Vagina (tissue), 2 donors: ENCODE data around the gene CDKL5. TPM values are rescaled to one million over a fixed set of nuclear protein-coding genes. Genes with fewer than 3 reads are reported as not detected.
"Not testable (repeated sequence)": the region's sequence is repeated elsewhere in the genome, so short reads cannot be mapped to it uniquely, and the experiment has no call there.

Experiments used
- DNase-seq, 2 donors: peaks; one replicate each; pipeline ENCODE4 v3.0.0-alpha.2; 2017; ENCODE audit errors: extremely low spot score in 2 of 2
- H3K27ac ChIP-seq: fragments of 200-600 bp; sonication (generic); one replicate; pipeline ENCODE4 v1.5.1; 2019
- H3K27me3 ChIP-seq: fragments of 200-600 bp; sonication (generic); one replicate; pipeline ENCODE4 v1.5.1; 2019
- H3K36me3 ChIP-seq, 2 donors: fragments of 200-600 bp; sonication (generic); one replicate each; pipeline ENCODE4 v1.5.1; 2017 to 2019
- H3K4me1 ChIP-seq: fragments of 200-600 bp; sonication (generic); one replicate; pipeline ENCODE4 v1.5.1; 2019
- H3K4me3 ChIP-seq, 2 donors: fragments of 200-600 bp; sonication (generic); 1 replicate in 1 of 2; 2 replicates in 1 of 2; pipeline ENCODE4 v1.5.1; 2016 to 2019
- H3K9me3 ChIP-seq: fragments of 200-600 bp; sonication (generic); one replicate; pipeline ENCODE4 v1.5.1; 2019
- POLR2A ChIP-seq, 2 donors: fragments of 450-650 bp; IDR thresholded peaks; one replicate each; pipeline ENCODE4 v1.6.1; 2017; ENCODE audit warnings: antibody characterized with exemption in 2 of 2, mild to moderate bottlenecking in 2 of 2, moderate library complexity in 2 of 2
- POLR2AphosphoS5 ChIP-seq, 2 donors: sonication (generic); formaldehyde crosslinking; IDR thresholded peaks; one replicate each; pipeline ENCODE4 v1.9.0; 2017; ENCODE audit warnings: antibody characterized with exemption in 2 of 2, mild to moderate bottlenecking in 2 of 2, low read depth in 1 of 2; ENCODE audit not compliant: insufficient read depth in 1 of 2
- intact Hi-C: fragments of 100-400 bp; cut with DNase I; formaldehyde crosslinking; loops from one replicate; pipeline ENCODE4 v1.15.1; 2023
- total RNA-seq: library from RNA; depleted of rRNA; stranded (reverse); fragments of >200 nt; gene quantifications from one replicate; pipeline ENCODE4 v1.2.3, GENCODE V29; 2016
- TF ChIP-seq, protein P1 (sequence below), 3 experiments: fragments of 450-650 bp in 2 of 3; fragments of 200-600 bp in 1 of 3; sonication (generic) in 1 of 3; IDR thresholded peaks; one replicate each; pipeline ENCODE4 v1.5.1; 2017 to 2019; ENCODE audit warnings: antibody characterized with exemption in 3 of 3, mild to moderate bottlenecking in 2 of 3, moderate library complexity in 2 of 3

The CDKL5 gene
- total RNA-seq, 1 donor from 2014 or later, result 9.1 TPM

GRCh38 chrX:18575744-18576143 lies 150.3 kb downstream of the CDKL5 start:
- Histone ChIP-seq H3K27me3 (no peaks in the 10 kb centered on the region), H3K9me3 (no peaks in the 10 kb centered on the region), H3K4me3 (no peak overlapping the region), H3K4me1 (no peaks in the 10 kb centered on the region), H3K36me3 (no peaks in the 10 kb centered on the region), H3K27ac (no peak overlapping the region)
- intact Hi-C loops, result no loop called here
- no peak for DNase-seq
- TF ChIP-seq POLR2A (IDR thresholded peaks at IDR 0.05) (no peak), POLR2AphosphoS5 (IDR thresholded peaks at IDR 0.05; ENCODE audit: insufficient read depth in 1 of 2, low read depth in 1 of 2) (no peak)
- TF ChIP-seq, protein P1, sequence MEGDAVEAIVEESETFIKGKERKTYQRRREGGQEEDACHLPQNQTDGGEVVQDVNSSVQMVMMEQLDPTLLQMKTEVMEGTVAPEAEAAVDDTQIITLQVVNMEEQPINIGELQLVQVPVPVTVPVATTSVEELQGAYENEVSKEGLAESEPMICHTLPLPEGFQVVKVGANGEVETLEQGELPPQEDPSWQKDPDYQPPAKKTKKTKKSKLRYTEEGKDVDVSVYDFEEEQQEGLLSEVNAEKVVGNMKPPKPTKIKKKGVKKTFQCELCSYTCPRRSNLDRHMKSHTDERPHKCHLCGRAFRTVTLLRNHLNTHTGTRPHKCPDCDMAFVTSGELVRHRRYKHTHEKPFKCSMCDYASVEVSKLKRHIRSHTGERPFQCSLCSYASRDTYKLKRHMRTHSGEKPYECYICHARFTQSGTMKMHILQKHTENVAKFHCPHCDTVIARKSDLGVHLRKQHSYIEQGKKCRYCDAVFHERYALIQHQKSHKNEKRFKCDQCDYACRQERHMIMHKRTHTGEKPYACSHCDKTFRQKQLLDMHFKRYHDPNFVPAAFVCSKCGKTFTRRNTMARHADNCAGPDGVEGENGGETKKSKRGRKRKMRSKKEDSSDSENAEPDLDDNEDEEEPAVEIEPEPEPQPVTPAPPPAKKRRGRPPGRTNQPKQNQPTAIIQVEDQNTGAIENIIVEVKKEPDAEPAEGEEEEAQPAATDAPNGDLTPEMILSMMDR (IDR thresholded peaks at IDR 0.05), result no peak

DNA sequence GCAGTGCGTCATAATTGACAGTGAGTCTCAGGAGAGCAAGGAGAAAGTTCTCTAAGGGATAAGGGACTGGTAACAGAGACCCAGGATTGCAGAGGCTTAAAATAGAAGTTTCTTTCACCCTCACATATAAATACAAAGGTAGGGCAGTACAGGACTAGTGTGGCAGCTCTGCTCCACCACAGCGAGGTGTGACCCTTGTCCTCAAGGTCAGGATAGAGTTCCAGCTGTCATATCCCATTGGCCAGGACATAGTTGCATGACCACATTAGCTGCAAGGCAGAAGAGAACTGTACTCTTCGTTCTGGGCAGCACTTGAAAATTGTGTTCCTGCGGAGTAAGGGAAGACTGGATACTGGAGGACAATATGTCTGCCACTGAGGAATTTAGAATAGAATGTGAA lies 152.0 kb downstream of the CDKL5 start:
- no peak for DNase-seq
- TF ChIP-seq, protein P1 (IDR thresholded peaks at IDR 0.05), result no peak
- no peak overlapping the region for H3K4me3 ChIP-seq
- H3K27ac ChIP-seq, result no peak overlapping the region
- H3K36me3 ChIP-seq, result no peaks in the 10 kb centered on the region
- H3K27me3 ChIP-seq, result no peaks in the 10 kb centered on the region
- H3K4me1 ChIP-seq, result no peaks in the 10 kb centered on the region
- no peaks in the 10 kb centered on the region for H3K9me3 ChIP-seq
- intact Hi-C loops, result no loop called here

DNA sequence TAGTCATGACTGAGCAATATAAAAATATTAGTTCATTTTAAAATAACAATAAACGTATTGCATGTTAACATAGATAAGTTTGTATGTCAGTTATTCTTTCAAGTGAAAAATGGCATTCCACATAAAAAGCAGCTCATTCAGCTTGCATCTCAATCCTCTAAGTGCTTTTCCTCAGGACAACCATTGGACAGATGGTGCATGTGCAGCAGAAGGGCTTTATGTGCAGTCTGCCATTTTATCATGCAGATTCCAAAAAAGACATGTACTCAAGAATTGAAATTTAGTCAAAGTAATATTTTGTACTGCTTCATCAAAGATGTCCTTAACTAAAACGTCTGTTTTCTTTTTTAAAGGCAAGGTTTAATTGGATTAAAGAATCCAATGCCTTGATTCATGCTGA lies 153.1 kb downstream of the CDKL5 start:
- Histone ChIP-seq H3K4me1 (no peaks in the 10 kb centered on the region), H3K27me3 (no peaks in the 10 kb centered on the region), H3K27ac (no peak overlapping the region), H3K36me3 (no peaks in the 10 kb centered on the region), H3K9me3 (no peaks in the 10 kb centered on the region), H3K4me3 (no peak overlapping the region)
- DNase-seq, result no peak
- intact Hi-C loops, result no loop called here
- TF ChIP-seq, protein P1 (IDR thresholded peaks at IDR 0.05), result no peak
- no peak for TF ChIP-seq POLR2AphosphoS5 (IDR thresholded peaks at IDR 0.05; ENCODE audit: insufficient read depth in 1 of 2, low read depth in 1 of 2)
- TF ChIP-seq POLR2A (IDR thresholded peaks at IDR 0.05), result no peak

GRCh38 chrX:18579495-18579894 lies 154.1 kb downstream of the CDKL5 start:
- no peaks in the 10 kb centered on the region for H3K9me3 ChIP-seq
- no peak overlapping the region for H3K27ac ChIP-seq
- no peaks in the 10 kb centered on the region for H3K36me3 ChIP-seq
- TF ChIP-seq POLR2A (IDR thresholded peaks at IDR 0.05), result no peak
- no peak for TF ChIP-seq POLR2AphosphoS5 (IDR thresholded peaks at IDR 0.05; ENCODE audit: insufficient read depth in 1 of 2, low read depth in 1 of 2)
- TF ChIP-seq, protein P1 (IDR thresholded peaks at IDR 0.05), result no peak
- intact Hi-C loops, result no loop called here
- DNase-seq, result no peak
- no peaks in the 10 kb centered on the region for H3K27me3 ChIP-seq
- no peaks in the 10 kb centered on the region for H3K4me1 ChIP-seq
- no peak overlapping the region for H3K4me3 ChIP-seq

GRCh38 chrX:18582910-18583493 lies 157.6 kb downstream of the CDKL5 start:
- Histone ChIP-seq H3K9me3 (no peaks in the 10 kb centered on the region), H3K4me1 (no peaks in the 10 kb centered on the region), H3K36me3 (no peaks in the 10 kb centered on the region), H3K4me3 (no peak overlapping the region), H3K27ac (no peak overlapping the region), H3K27me3 (no peaks in the 10 kb centered on the region)
- intact Hi-C loops, result no loop called here
- DNase-seq, result no peak
- no peak for TF ChIP-seq POLR2AphosphoS5 (IDR thresholded peaks at IDR 0.05; ENCODE audit: insufficient read depth in 1 of 2, low read depth in 1 of 2)
- TF ChIP-seq, protein P1 (IDR thresholded peaks at IDR 0.05), result no peak
- TF ChIP-seq POLR2A (IDR thresholded peaks at IDR 0.05), result no peak

DNA sequence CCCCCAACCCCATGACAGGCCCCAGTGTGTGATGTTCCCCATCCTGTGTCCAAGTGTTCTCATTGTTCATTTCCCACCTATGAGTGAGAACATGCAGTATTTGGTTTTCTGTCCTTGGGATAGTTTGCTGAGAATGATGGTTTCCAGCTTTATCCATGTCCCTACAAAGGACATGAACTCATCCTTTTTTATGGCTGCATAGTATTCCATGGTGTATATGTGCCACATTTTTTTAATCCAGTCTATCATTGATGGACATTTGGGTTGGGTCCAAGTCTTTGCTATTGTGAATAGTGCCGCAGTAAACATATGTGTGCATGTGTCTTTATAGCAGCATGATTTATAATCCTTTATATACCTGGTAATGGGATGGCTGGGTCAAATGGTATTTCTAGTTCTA lies 163.9 kb downstream of the CDKL5 start:
- DNase-seq, H3K27me3 ChIP-seq, intact Hi-C loops, H3K27ac ChIP-seq, H3K4me3 ChIP-seq, H3K4me1 ChIP-seq, H3K36me3 ChIP-seq, H3K9me3 ChIP-seq: not testable (repeated sequence)
